HepG2 (cell line): Measurements from ENCODE around the gene TSHZ1. TPM values are rescaled to one million over a fixed set of nuclear protein-coding genes. Genes with fewer than 3 reads are reported as not detected.

Experiments
- ATAC-seq: fragments of 200-7000 bp; cut with Tn5 transposase; 3 replicates; pipeline ENCODE4 v1.9.1; 2020; ENCODE audit warnings: mild to moderate bottlenecking, moderate library complexity
- BruUV-seq: library from RNA; stranded (reverse); fragments of 400-500 nt; replicated peaks from 2 replicates; lab custom pipeline; 2021; lab: Mats Ljungman, UMichigan
- CTCF ChIA-PET: fragments of 300-600 bp; formaldehyde crosslinking; extraction: SDS; loops from one replicate; lab custom pipeline; 2021; ENCODE audit warnings: low total read pairs, inconsistent platforms, low intra/inter-chr PET ratio; lab: Yijun Ruan, JAX
- POLR2A ChIA-PET: fragments of 350-600 bp; sonication (Branson Sonifier 250); formaldehyde crosslinking; loops from one replicate; lab custom pipeline; 2020; ENCODE audit warnings: antibody characterized with exemption, inconsistent platforms; lab: Yijun Ruan, JAX
- DNase-seq: peaks from one replicate; pipeline ENCODE4 v3.0.0-alpha.2; 2015; ENCODE audit warnings: low spot score
- FAIRE-seq: peaks from 3 replicates; lab custom pipeline; 2011; peaks lifted over from hg19 to GRCh38; lab: Jason Lieb, UNC
- H2AFZ ChIP-seq: one replicate; pipeline ENCODE4 v1.6.1; 2011; ENCODE audit warnings: low read length, inconsistent platforms
- H3K27ac ChIP-seq: fragments of 300-600 bp; 3 replicates; pipeline ENCODE4 v1.8.0; 2011; ENCODE audit warnings: mixed run types, mild to moderate bottlenecking, mixed read lengths, low read length, inconsistent platforms; ENCODE audit not compliant: insufficient read depth; ENCODE audit errors: extremely low read length
- H3K27me3 ChIP-seq, 2 experiments: fragments of 200-600 bp in 1 of 2; 2 replicates in 1 of 2; 3 replicates in 1 of 2; pipeline versions ENCODE4 v1.6.0 to v1.8.0; 2011; ENCODE audit warnings: low read length in 2 of 2, mild to moderate bottlenecking in 2 of 2, moderate library complexity in 2 of 2, inconsistent platforms in 1 of 2; ENCODE audit not compliant: insufficient read depth in 2 of 2, control insufficient read depth in 1 of 2
- H3K36me3 ChIP-seq, 2 experiments: fragments of 200-600 bp in 1 of 2; replicated peaks in 1 of 2; 2 replicates in 1 of 2; 3 replicates in 1 of 2; pipeline versions ENCODE4 v1.5.1 to v1.8.0; 2011; ENCODE audit warnings: low read length in 2 of 2, inconsistent platforms in 1 of 2; ENCODE audit not compliant: insufficient read depth in 2 of 2, control insufficient read depth in 1 of 2
- H3K4me1 ChIP-seq: 2 replicates; pipeline ENCODE4 v1.5.1; 2012; ENCODE audit warnings: low read length, inconsistent platforms; ENCODE audit not compliant: insufficient read depth
- H3K4me2 ChIP-seq: 2 replicates; pipeline ENCODE4 v1.6.0; 2011; ENCODE audit warnings: low read depth, low read length, inconsistent platforms
- H3K4me3 ChIP-seq, 3 experiments: fragments of 200-600 bp in 1 of 3; sonication (generic), shearing (Covaris generic) in 1 of 3; replicated peaks in 1 of 3; 2 replicates each; pipeline ENCODE4 v1.5.1; 2011 to 2016; ENCODE audit warnings: low read length in 3 of 3, inconsistent platforms in 2 of 3, low read depth in 2 of 3, mild to moderate bottlenecking in 2 of 3, control low read depth in 1 of 3, mixed read lengths in 1 of 3; ENCODE audit not compliant: insufficient read depth in 1 of 3
- H3K79me2 ChIP-seq: one replicate; pipeline ENCODE4 v1.6.1; 2011; ENCODE audit warnings: low read length, inconsistent platforms; ENCODE audit not compliant: insufficient read depth
- H3K9ac ChIP-seq: 2 replicates; pipeline ENCODE4 v1.6.0; 2011; ENCODE audit warnings: mild to moderate bottlenecking, low read depth, low read length, inconsistent platforms; ENCODE audit not compliant: insufficient read depth
- H3K9me3 ChIP-seq: 2 replicates; pipeline ENCODE4 v1.5.1; 2012; ENCODE audit warnings: mild to moderate bottlenecking, low read length
- H4K20me1 ChIP-seq: 2 replicates; pipeline ENCODE4 v1.6.0; 2011; ENCODE audit warnings: inconsistent platforms, mild to moderate bottlenecking, low read length, moderate library complexity; ENCODE audit not compliant: insufficient read depth
- ARID2 ChIP-seq: sonication (generic); formaldehyde crosslinking; IDR thresholded peaks from 2 replicates; pipeline ENCODE4 v1.8.1; 2022; ENCODE audit warnings: mild to moderate bottlenecking, missing genetic modification reagents, borderline replicate concordance
- GATAD2A ChIP-seq: IDR thresholded peaks from 2 replicates; pipeline ENCODE4 v1.6.1; 2016
- HNRNPK ChIP-seq: fragments of 200-400 bp; formaldehyde crosslinking; IDR thresholded peaks from 2 replicates; pipeline ENCODE4 v1.6.1; 2018; ENCODE audit warnings: low read length, low read depth, moderate library complexity, mild to moderate bottlenecking; ENCODE audit not compliant: poor library complexity, severe bottlenecking
- IRF9 ChIP-seq: sonication (generic); formaldehyde crosslinking; IDR thresholded peaks from 2 replicates; pipeline ENCODE4 v1.8.0; 2022; ENCODE audit warnings: missing genetic modification reagents, mild to moderate bottlenecking, borderline replicate concordance
- MBD4 ChIP-seq: IDR thresholded peaks from 2 replicates; pipeline ENCODE4 v1.6.1; 2012; ENCODE audit warnings: low read length, inconsistent platforms, borderline replicate concordance
- MYPOP ChIP-seq: sonication (generic); formaldehyde crosslinking; IDR thresholded peaks from 2 replicates; pipeline ENCODE4 v1.8.1; 2023; ENCODE audit warnings: mild to moderate bottlenecking, moderate library complexity, missing genetic modification reagents
- NFRKB ChIP-seq: fragments of 450-650 bp; IDR thresholded peaks from 2 replicates; pipeline ENCODE4 v1.6.1; 2017
- NR2F1 ChIP-seq, 2 experiments: fragments of 450-650 bp in 1 of 2; formaldehyde crosslinking in 1 of 2; IDR thresholded peaks; 2 replicates each; pipeline versions ENCODE4 v1.5.0 to v1.6.1; 2016 to 2020; ENCODE audit warnings: mild to moderate bottlenecking in 1 of 2, missing compliant biosample characterization in 1 of 2, missing genetic modification reagents in 1 of 2, moderate library complexity in 1 of 2
- RAD21 ChIP-seq: fragments of 450-650 bp; formaldehyde crosslinking; IDR thresholded peaks from 2 replicates; pipeline ENCODE4 v1.5.0; 2020; ENCODE audit warnings: mild to moderate bottlenecking
- RCOR2 ChIP-seq: IDR thresholded peaks from 2 replicates; pipeline ENCODE4 v1.6.1; 2016; ENCODE audit warnings: missing biosample characterization, missing genetic modification reagents
- RELA ChIP-seq: sonication (generic); formaldehyde crosslinking; IDR thresholded peaks from 2 replicates; pipeline ENCODE4 v1.4.0; 2020; ENCODE audit warnings: missing genetic modification reagents
- TOE1 ChIP-seq: sonication (generic); formaldehyde crosslinking; IDR thresholded peaks from 2 replicates; pipeline ENCODE4 v1.4.0; 2020; ENCODE audit warnings: mild to moderate bottlenecking, missing genetic modification reagents
- ZBTB4 ChIP-seq: sonication (generic); formaldehyde crosslinking; IDR thresholded peaks from 2 replicates; pipeline ENCODE4 v1.4.0; 2020; ENCODE audit warnings: missing genetic modification reagents, mild to moderate bottlenecking, borderline replicate concordance
- ZFX ChIP-seq: sonication (generic); formaldehyde crosslinking; IDR thresholded peaks from 2 replicates; pipeline ENCODE4 v1.4.0; 2020; ENCODE audit warnings: mild to moderate bottlenecking, low read depth, missing genetic modification reagents, moderate library complexity
- ZMYM3 ChIP-seq: sonication (generic); formaldehyde crosslinking; IDR thresholded peaks from 2 replicates; pipeline ENCODE4 v1.5.1; 2020; ENCODE audit warnings: mild to moderate bottlenecking, missing genetic modification reagents
- ZNF230 ChIP-seq: sonication (generic); formaldehyde crosslinking; IDR thresholded peaks from 2 replicates; pipeline ENCODE4 v1.4.0; 2020; ENCODE audit warnings: mild to moderate bottlenecking, missing genetic modification reagents
- ZNF3 ChIP-seq: IDR thresholded peaks from 2 replicates; pipeline ENCODE4 v1.7.0; 2017; ENCODE audit warnings: inconsistent platforms
- ZNF362 ChIP-seq: sonication (generic); formaldehyde crosslinking; IDR thresholded peaks from 2 replicates; pipeline ENCODE4 v1.4.0; 2020; ENCODE audit warnings: missing genetic modification reagents, mild to moderate bottlenecking, borderline replicate concordance
- WGBS: methylation state at CpG from one replicate; pipeline ENCODE4 v1.1.6; 2017; ENCODE audit warnings: low lambda C conversion rate; 5-methylcytosine and 5-hydroxymethylcytosine counted together
- in situ Hi-C: cut with HindIII; loops from 2 replicates; pipeline ENCODE4 v1.10.0; 2017; ENCODE audit warnings: low pct_unique_long_range_greater_than_20kb; ENCODE audit not compliant: extremely low pct_ligation_motif_present
- intact Hi-C: fragments of 100-400 bp; cut with micrococcal nuclease; formaldehyde crosslinking; loops from one replicate; pipeline ENCODE4 v1.10.0; 2022; ENCODE audit not compliant: unreplicated experiment
- polyA plus RNA-seq, 8 experiments: library from polyadenylated mRNA; depleted of rRNA in 3 of 8; stranded (reverse) in 7 of 8; unstranded in 1 of 8; fragments of >200 nt; fragmentation: Illumina TruSeq in 4 of 8; extraction: Trizol in 4 of 8; gene quantifications; 2 replicates each; pipeline versions ENCODE4 v1.2.1 to v1.2.3, GENCODE V29; 2011 to 2016; ENCODE audit warnings: low read depth in 4 of 8, missing spikeins in 1 of 8, mixed read lengths in 1 of 8; ENCODE audit not compliant: insufficient read depth in 1 of 8
- total RNA-seq, 5 experiments: library from RNA; depleted of rRNA; stranded (reverse); fragments of >200 nt; fragmentation: Illumina TruSeq; extraction: Trizol; gene quantifications; 2 replicates each; pipeline ENCODE4 v1.2.3, GENCODE V29; 2016; ENCODE audit warnings: low read depth in 1 of 5

TSHZ1 gene
- total and polyA plus RNA-seq, 2 of the 13 experiments (the other 11 are each of a cell fraction or from before 2014, with no cell fraction given): 2.5 to 2.7 TPM

- ChIA-PET CTCF (no interaction called here), POLR2A (no interaction called here)
- intact Hi-C loops (no loop called here), in situ Hi-C loops (no loop called here)
- no peak for DNase-seq
- no peaks in the 10 kb centered on the region for H3K27me3 ChIP-seq
- no peak for FAIRE-seq
- H3K79me2 ChIP-seq: no peaks in the 10 kb centered on the region
- H3K27ac ChIP-seq: no peak overlapping the region
- no peaks in the 10 kb centered on the region for H3K9me3 ChIP-seq
- no peak for ATAC-seq
- H3K9ac ChIP-seq: no peak overlapping the region
- no peak overlapping the region for H3K4me3 ChIP-seq
- H2AFZ ChIP-seq: no peak overlapping the region
- H3K4me2 ChIP-seq: no peak overlapping the region
- over 99% methylated on average over 20 of the region's 24 CpGs for WGBS
- H3K36me3 ChIP-seq: peaks cover 5 to 15% of the 10 kb centered on the region in 2 experiments; a peak in 4 of 5 replicates
- 0 out of 2 replicates have a peak, but pooled peaks cover 2% of the 10 kb centered on the region for H4K20me1 ChIP-seq
- H3K4me1 ChIP-seq: peaks cover 12% of the 10 kb centered on the region
- TF ChIP-seq RAD21: no peak
- no peak for TF ChIP-seq IRF9 (CRISPR knock-in tag)
- no peak for TF ChIP-seq ARID2 (CRISPR knock-in tag)
- no peak for TF ChIP-seq ZFX
- TF ChIP-seq ZMYM3 (CRISPR knock-in tag): no peak
- TF ChIP-seq MBD4: no peak
- no peak for TF ChIP-seq TOE1 (CRISPR knock-in tag)
- TF ChIP-seq ZNF362 (CRISPR knock-in tag): no peak
- TF ChIP-seq ZNF230 (CRISPR knock-in tag): no peak
- TF ChIP-seq ZBTB4 (CRISPR knock-in tag): no peak
- no peak for TF ChIP-seq NFRKB
- TF ChIP-seq ZNF3 (CRISPR knock-in tag): no peak
- no peak for TF ChIP-seq NR2F1 (CRISPR knock-in tag; IDR thresholded peaks at IDR 0.05)
- TF ChIP-seq RELA (CRISPR knock-in tag): no peak
- TF ChIP-seq HNRNPK: no peak
- no peak for TF ChIP-seq MYPOP (CRISPR knock-in tag)
- no peak for TF ChIP-seq RCOR2
- TF ChIP-seq GATAD2A (CRISPR knock-in tag): no peak
- BruUV-seq: no TSS peak
Observed at GRCh38 chr18:75285876-75286275, 75.3 kb downstream of the TSHZ1 start.
